ENCODE results near the gene CARD10. TPM values are rescaled to one million over a fixed set of nuclear protein-coding genes. Genes with fewer than 3 reads are reported as not detected.
A peak's percentile ranks its signal among the peaks of the same experiment; 100 is the strongest.
"Not testable (repeated sequence)": the region's sequence is repeated elsewhere in the genome, so short reads cannot be mapped to it uniquely, and the experiment has no call there.

The CARD10 gene
- total RNA-seq, 8 experiments from 2014 or later, result 1.1 to 7.5 (median 2.0) TPM

DNA sequence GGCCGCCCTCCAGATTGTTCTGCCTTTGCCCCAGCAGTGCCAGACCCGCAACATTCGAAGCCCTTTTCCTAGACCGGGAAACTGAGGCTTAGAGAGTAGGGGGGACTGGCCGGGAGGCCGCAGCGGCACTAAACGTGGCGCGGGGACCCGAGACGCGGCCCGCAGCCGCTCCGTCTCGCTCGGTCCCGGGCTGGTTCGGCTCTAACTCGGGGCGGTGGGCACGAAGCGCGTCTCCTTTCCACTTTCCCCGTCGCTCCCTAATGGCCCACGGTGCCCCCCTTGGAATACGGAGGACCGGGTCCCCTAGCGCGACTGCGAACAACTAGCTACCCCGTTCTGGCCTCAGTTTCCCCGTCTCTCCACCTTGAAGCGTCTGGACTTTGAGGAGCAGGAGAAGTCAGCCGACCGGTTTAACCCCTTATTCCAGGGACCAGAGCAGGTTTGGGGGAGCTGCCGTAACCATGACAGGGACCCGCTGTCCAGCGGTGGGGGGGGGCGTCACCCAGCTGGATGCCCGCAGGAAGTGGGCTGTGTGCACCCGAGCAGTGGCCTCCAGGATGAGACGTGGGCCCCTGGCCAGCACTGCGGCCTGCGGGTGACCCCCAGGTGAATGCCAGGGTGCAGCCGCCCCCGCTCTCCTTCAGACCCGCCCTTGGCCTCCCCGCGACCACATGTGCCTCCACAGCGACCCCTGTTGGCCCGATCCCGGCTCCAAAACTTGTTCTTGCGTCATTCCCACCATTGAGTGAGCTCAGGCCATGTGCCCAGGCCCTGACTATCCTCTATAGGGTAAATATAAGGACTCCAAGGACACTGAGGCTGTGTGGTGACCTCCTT lies 42.2 kb upstream of the CARD10 start:
- peak overlapping the region in 1 of 2 donors; percentile 87 for H3K27ac ChIP-seq

DNA sequence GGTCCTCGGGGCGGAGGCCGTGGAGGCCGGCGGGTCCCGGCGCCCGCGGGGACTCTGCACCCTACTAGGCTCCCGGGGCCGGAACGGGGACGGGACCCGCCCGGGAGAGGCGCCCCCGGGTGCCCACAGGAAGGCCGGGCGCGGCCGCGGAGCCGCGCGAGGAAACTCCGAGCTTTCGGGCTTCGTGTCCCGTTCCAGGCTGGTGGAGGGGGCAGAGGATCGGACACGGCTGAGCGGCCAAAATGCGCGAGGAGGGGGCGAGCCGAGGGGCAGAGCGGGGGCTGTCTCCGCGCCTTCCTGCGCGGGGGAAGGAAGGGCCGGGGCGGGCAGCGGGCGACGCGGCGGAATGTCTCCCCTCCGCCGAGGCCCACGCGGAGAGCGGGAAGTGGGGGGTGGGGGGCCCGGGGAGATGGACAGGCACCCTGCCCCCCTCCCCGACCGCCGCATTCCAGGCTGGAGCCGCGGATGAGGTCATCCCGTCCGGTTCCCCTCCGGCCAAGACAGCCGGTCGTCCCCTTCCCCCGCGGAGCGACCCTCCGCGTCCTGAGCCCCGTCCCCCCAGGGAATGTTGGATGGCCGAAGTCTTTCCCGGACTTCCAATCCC lies 41.5 kb upstream of the CARD10 start:
- WGBS, 10 experiments, result no CpG with 5 or more reads among the region's 72 CpGs
- Histone ChIP-seq H3K27ac (peak overlapping the region in 1 of 2 donors; percentile 87), H3K4me1 (replicated peaks in 1 of 2) (peaks cover 17 to 32% of the 10 kb centered on the region in 2 donors), H3K4me3 (peak overlapping the region; percentile 25 to 77 (median 51))
- ATAC-seq (replicated peaks in 6 of 8), result peak; percentile 4 to 50 (median 39)
- in situ Hi-C loops (cut with MboI; ENCODE audit: low pct_unique_long_range_greater_than_20kb in 2 of 9, low sequenced_read_pairs in 9 of 9, unreplicated experiment in 9 of 9), result loop anchor here in 1 of 9 experiments (10.0 kb wide), 1 partner anchor 246 kb away; no protein-coding TSS in a partner anchor

More for the DNA sequence above, 42.2 kb upstream of the CARD10 start:
- Histone ChIP-seq H3K4me3 (peak overlapping the region; percentile 25 to 77 (median 51)), H3K4me1 (replicated peaks in 1 of 2) (peaks cover 17 to 32% of the 10 kb centered on the region in 2 donors)
- in situ Hi-C loops (cut with MboI; ENCODE audit: low pct_unique_long_range_greater_than_20kb in 2 of 9, low sequenced_read_pairs in 9 of 9, unreplicated experiment in 9 of 9), result loop anchor here in 1 of 9 experiments (10.0 kb wide), 1 partner anchor 247 kb away; no protein-coding TSS in a partner anchor
- 0% methylated on average over 4 of the region's 56 CpGs; no CpG with 5 or more reads in 9 of the 10 experiments for WGBS, 10 experiments
- ATAC-seq (replicated peaks in 6 of 8), result peak; percentile 32 to 80 (median 49)

DNA sequence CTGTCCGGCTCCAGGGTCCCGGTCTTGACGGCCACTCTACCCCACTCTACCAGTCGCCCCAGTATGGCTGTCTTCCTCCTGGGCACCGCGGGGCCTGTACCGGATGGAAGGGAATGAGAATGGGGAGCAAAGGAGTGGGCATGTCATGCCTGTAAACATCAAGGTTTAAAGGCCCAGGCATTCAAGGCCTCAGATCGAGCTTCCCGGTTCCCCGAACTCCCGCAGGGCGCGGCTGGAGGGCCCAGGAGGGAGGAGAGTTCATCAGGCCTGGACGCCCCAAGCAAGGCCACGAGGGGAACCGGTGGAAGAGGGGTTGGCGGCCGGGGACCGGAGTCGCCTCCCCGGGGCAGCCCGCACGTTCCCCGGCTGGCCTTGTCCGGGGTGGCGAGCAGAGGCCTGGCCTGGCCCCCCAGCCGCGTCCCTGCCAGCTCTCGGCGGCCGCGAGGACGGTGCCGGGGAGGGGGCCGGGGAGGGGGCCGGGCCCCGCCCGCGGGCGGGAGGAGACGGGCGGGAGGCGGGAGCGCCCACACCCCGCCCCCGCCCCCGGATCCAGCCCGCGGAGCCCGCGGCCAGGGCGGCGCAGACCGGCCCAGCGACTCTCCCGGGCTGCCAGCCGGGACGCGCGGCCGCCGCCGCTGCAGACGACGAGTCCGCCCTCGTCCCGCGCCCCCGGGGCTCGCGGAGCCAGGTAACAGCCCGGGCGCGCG lies 40.8 kb upstream of the CARD10 start, which contains the start of gene CDC42EP1:
Gene CDC42EP1, plus strand, starts transcription at position 580 of the 707 bp plus-strand sequence. CDS start 5,870 bp downstream, outside the sequence.
- H3K27ac ChIP-seq, result peak within 1 kb of the TSS in 1 of 2 donors; percentile 87
- in situ Hi-C loops (cut with MboI; ENCODE audit: low pct_unique_long_range_greater_than_20kb in 2 of 9, low sequenced_read_pairs in 9 of 9, unreplicated experiment in 9 of 9), result loop anchor here in 1 of 9 experiments (10.0 kb wide), 1 partner anchor 245 kb away; no protein-coding TSS in a partner anchor
- ATAC-seq (replicated peaks in 6 of 8), result peak; percentile 44 to 76 (median 68)
- H3K4me3 ChIP-seq, result peak within 1 kb of the TSS; percentile 25 to 77 (median 51)
- 0 to 80% (median 28%) methylated on average over 1 to 6 of the region's 76 CpGs; no CpG with 5 or more reads in 4 of the 10 experiments for WGBS, 10 experiments
- peaks cover 17 to 32% of the 10 kb centered on the region in 2 donors for H3K4me1 ChIP-seq (replicated peaks in 1 of 2)

DNA sequence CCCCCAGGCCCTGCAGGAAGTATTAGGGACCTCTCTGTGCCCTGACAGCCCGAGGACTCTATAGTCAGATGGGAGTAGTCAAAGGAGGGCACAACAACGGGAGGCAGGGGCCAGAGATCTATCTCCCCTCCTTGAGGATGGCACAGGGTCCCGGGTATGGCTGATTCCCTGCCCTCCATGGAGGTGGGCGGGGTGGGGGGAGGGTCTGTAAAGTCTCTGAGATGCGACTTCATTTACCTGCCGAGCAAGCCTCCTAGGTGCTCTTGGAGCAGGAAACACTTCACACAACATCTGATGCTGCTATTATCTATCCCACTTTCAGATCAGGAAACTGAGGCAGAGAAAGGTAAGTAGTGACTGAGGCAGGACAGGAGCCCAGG lies 40.3 kb upstream of the CARD10 start:
- Histone ChIP-seq H3K27ac (no peak overlapping the region), H3K4me3 (no peak overlapping the region), H3K4me1 (replicated peaks in 1 of 2) (peaks cover 17 to 32% of the 10 kb centered on the region in 2 donors)
- WGBS, 10 experiments, result 17 to 79% (median 70%) methylated on average over 2 to 3 of the region's 6 CpGs; no CpG with 5 or more reads in 7 of the 10 experiments
- ATAC-seq (replicated peaks in 6 of 8), result no peak
- in situ Hi-C loops (cut with MboI; ENCODE audit: low pct_unique_long_range_greater_than_20kb in 2 of 9, low sequenced_read_pairs in 9 of 9, unreplicated experiment in 9 of 9), result no loop called here

DNA sequence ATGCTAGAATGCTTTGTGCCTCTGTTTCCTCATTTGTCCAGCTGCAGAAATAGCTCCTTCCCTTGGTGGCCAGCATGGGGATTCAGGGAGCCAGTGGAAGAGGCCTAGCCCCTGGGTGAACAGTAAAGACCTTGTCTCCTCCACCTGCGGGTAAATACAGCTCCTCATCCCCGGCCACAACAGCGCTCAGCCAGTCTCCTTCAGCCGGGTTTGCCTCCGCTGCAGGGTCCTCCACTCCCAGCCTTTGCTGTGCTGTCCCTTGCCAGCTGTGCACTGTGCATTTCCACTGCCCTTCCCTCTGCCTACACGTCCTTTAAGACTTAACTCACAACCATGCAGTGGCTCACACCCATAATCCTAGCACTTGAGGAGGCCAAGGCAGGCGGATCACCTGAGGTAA lies 39.6 kb upstream of the CARD10 start:
- Histone ChIP-seq H3K4me1 (replicated peaks in 1 of 2) (peaks cover 17 to 30% of the 10 kb centered on the region in 2 donors), H3K27ac (no peak overlapping the region), H3K4me3 (no peak overlapping the region)
- in situ Hi-C loops (cut with MboI; ENCODE audit: low pct_unique_long_range_greater_than_20kb in 2 of 9, low sequenced_read_pairs in 9 of 9, unreplicated experiment in 9 of 9), result no loop called here
- 59 to 100% (median 78%) methylated on average over 1 to 5 of the region's 7 CpGs; no CpG with 5 or more reads in 3 of the 10 experiments for WGBS, 10 experiments
- no peak for ATAC-seq (replicated peaks in 6 of 8)

DNA sequence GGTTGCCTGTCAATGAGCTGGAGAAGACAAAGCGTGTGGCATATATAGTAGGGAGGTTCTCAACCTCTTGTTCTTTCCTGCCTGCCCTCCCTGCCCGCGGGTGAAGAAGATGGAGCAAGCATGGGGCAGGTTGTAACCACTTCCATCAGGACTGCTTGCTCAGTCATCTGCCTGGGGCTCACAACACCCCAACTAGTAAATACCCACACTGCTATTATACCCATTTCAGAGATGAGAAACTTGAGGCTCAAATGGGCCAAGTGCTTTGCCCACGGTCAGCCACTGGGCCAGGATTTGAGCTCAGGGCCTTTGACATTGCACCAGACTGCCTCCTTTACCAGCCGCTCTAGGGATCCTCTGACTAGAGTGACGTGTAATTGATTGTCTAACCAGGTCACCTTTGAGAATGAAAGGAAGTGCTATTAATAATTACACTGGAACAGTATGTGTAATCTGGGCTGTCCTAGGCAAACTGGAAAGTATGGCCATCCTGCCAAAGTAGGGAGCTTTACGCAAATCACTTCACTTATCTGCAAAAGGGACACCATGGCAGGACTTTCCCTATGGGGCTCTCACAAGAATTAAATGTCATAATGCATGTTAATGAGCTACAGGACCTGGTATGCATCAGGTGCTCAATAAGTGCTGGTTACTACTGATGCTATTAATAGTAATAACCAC lies 38.2 kb upstream of the CARD10 start:
- Histone ChIP-seq H3K4me1 (replicated peaks in 1 of 2) (peaks cover 14 to 21% of the 10 kb centered on the region in 2 donors), H3K27ac (no peak overlapping the region), H3K4me3 (no peak overlapping the region)
- in situ Hi-C loops (cut with MboI; ENCODE audit: low pct_unique_long_range_greater_than_20kb in 2 of 9, low sequenced_read_pairs in 9 of 9, unreplicated experiment in 9 of 9), result no loop called here
- WGBS, 10 experiments, result 71 to 100% (median 86%) methylated on average over 1 to 5 of the region's 7 CpGs; no CpG with 5 or more reads in 3 of the 10 experiments
- no peak for ATAC-seq (replicated peaks in 6 of 8)

DNA sequence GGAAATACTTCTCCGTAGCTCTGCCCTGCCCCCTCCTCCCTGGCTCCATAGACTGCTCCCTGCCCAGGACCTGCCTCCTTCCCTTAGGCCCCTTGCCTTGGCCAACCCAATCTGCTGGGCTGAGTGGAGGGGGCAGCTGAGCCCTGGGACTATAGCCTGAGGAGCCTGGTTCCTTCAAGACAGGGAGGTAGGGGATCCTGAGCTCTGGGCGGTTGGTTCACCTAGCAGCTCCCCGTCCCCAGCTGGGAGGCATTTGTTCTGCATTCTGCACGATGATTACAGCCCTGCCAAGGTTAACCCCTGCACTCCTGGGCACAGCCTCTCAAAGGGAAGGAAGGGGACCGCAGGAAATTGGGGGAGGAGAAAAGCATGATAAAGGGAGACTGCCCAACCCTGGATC lies 37.5 kb upstream of the CARD10 start:
- Histone ChIP-seq H3K4me1 (replicated peaks in 1 of 2) (peaks cover 17 to 21% of the 10 kb centered on the region in 2 donors), H3K27ac (no peak overlapping the region), H3K4me3 (no peak overlapping the region)
- in situ Hi-C loops (cut with MboI; ENCODE audit: low pct_unique_long_range_greater_than_20kb in 2 of 9, low sequenced_read_pairs in 9 of 9, unreplicated experiment in 9 of 9), result no loop called here
- ATAC-seq (replicated peaks in 6 of 8), result no peak
- 11 to 33% methylated on average over 3 of the region's 5 CpGs; no CpG with 5 or more reads in 8 of the 10 experiments for WGBS, 10 experiments

DNA sequence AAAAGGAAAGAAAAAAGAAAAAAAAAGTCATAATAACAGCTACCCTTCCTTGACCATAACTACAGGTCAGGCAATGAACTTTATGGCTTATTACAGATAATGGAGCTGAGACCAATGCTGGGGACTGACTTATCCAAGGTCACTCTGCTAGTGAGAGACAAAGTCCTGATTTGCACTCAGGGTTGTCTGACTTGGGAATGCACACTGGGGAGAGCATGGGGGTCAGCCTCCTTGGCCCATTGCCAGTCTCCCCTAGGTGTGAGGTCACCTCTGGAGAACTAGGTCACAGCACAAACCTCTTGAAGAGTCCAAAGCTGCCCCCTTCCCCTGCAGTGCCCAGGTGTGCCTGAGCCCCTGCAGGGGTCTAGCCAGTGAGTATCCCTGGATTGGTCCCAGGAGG lies 35.8 kb upstream of the CARD10 start:
- Histone ChIP-seq H3K4me1 (replicated peaks in 1 of 2) (peaks cover 12 to 26% of the 10 kb centered on the region in 2 donors), H3K27ac (no peak overlapping the region), H3K4me3 (no peak overlapping the region)
- in situ Hi-C loops (cut with MboI; ENCODE audit: low pct_unique_long_range_greater_than_20kb in 2 of 9, low sequenced_read_pairs in 9 of 9, unreplicated experiment in 9 of 9), result no loop called here
- no peak for ATAC-seq (replicated peaks in 6 of 8)

DNA sequence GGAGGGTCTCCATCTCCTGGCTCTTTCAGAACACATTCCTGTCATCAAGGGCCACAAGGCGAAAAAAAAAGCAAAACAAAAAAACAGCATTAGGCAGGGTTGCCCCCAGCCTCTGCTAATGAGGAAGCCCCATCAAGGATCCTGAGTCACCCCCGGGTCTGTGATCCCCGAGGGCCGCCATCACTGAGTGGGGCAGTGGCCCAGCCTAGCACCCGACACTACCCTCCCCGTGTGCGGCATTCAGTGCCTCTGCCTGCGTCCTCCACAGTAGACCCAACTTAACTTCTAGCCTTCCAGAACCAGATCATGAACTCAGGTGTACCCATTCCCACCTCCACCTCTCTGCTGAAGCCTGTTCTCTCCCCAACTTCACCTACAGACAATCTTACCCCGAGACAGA lies 34.5 kb upstream of the CARD10 start:
- WGBS, 10 experiments, result 60 to 100% (median 83%) methylated on average over 1 to 5 of the region's 9 CpGs; no CpG with 5 or more reads in 3 of the 10 experiments
- in situ Hi-C loops (cut with MboI; ENCODE audit: low pct_unique_long_range_greater_than_20kb in 2 of 9, low sequenced_read_pairs in 9 of 9, unreplicated experiment in 9 of 9), result no loop called here
- peaks cover 12 to 22% of the 10 kb centered on the region in 2 donors for H3K4me1 ChIP-seq (replicated peaks in 1 of 2)
- no peak overlapping the region for H3K27ac ChIP-seq
- H3K4me3 ChIP-seq, result no peak overlapping the region
- no peak for ATAC-seq (replicated peaks in 6 of 8)

DNA sequence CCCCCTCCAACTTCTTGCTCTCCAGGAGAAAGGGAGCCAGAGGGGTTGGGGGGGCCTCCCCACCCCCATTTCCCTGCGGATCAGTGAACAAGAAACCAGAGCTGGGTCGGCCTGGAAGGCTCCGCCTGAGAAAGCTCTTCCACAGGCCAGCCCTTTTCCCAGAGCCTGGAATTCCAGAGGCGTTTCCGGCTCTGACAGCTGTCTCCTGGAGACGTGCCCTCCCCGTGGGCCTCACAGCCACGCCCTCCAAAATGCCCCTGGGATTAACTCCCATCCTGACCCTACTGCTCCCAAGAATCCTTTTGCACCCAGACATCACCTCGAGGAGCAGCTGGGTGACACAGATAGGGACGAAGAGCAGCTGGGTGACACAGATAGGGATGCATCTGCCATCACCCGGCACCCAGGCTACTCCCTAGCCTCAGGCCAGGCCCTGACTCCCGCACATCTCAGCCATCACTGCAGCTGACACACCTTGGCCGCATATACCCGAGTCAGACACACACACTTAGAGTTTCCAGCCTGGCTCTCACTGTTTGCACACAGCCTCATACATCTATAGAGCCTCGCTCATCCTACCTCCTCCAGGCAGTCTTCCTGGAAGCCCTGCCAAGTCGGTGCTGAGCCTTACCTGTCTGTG lies 33.4 kb upstream of the CARD10 start:
- 0 to 60% (median 48%) methylated on average over 2 to 8 of the region's 16 CpGs; no CpG with 5 or more reads in 7 of the 10 experiments for WGBS, 10 experiments
- H3K27ac ChIP-seq, result peak overlapping the region in 1 of 2 donors; percentile 26
- H3K4me1 ChIP-seq (replicated peaks in 1 of 2), result peaks cover 12 to 22% of the 10 kb centered on the region in 2 donors
- no peak overlapping the region for H3K4me3 ChIP-seq
- in situ Hi-C loops (cut with MboI; ENCODE audit: low pct_unique_long_range_greater_than_20kb in 2 of 9, low sequenced_read_pairs in 9 of 9, unreplicated experiment in 9 of 9), result no loop called here
- ATAC-seq (replicated peaks in 6 of 8), result peak; percentile 65 to 92 (median 73)

DNA sequence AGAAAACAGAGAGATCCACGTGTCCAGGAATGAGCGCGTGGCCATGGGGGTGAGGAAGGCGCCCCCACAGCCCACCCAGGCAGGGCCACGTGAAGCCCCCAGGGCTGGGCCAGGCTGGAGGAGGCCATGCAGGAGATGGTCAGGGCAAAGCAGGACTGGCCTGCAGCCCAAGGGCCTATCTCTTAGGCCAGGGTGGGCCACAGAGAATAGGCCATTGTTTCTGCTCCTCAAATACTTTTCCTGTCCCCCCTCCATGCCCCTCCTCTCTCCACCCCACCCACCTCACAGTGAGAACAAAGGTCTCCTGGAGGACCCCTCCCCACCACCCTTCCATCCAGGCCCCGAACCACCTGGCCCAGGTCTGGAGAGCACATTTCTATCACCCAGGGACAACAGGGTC lies 32.8 kb upstream of the CARD10 start:
- Histone ChIP-seq H3K4me3 (no peak overlapping the region), H3K4me1 (replicated peaks in 1 of 2) (peaks cover 12 to 22% of the 10 kb centered on the region in 2 donors), H3K27ac (peak overlapping the region in 1 of 2 donors; percentile 26)
- in situ Hi-C loops (cut with MboI; ENCODE audit: low pct_unique_long_range_greater_than_20kb in 2 of 9, low sequenced_read_pairs in 9 of 9, unreplicated experiment in 9 of 9), result no loop called here
- ATAC-seq (replicated peaks in 6 of 8), result peak in 4 of 8 experiments; percentile 7 to 19 (median 17)
- WGBS, 10 experiments, result 20 to 100% (median 50%) methylated on average over 1 to 5 of the region's 6 CpGs; no CpG with 5 or more reads in 5 of the 10 experiments

DNA sequence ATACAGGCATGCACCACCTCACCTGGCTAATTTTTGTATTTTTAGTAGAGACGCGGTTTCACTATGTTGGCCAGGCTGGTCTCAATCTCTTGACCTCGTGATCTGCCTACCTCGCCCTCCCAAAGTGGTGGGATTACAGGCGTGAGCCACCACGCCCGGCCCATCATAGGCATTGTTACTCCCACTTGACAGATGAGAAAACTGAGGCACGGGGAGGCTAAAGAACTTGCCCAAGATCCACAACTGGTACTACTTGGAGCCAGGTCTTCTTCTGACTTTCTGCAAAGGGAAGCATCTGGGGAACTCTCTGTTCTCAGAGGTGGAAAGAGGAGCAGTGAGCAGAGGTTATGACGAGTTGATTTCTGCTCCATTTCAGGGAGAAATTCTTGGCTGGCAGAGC lies 31.7 kb upstream of the CARD10 start:
- ATAC-seq (replicated peaks in 6 of 8); H3K27ac ChIP-seq; H3K4me3 ChIP-seq; in situ Hi-C loops (cut with MboI; ENCODE audit: low pct_unique_long_range_greater_than_20kb in 2 of 9, low sequenced_read_pairs in 9 of 9, unreplicated experiment in 9 of 9): not testable (repeated sequence)
- H3K4me1 ChIP-seq (replicated peaks in 1 of 2), result peaks cover 12 to 26% of the 10 kb centered on the region in 2 donors
- WGBS, 10 experiments, result 58 to 100% (median 95%) methylated on average over 1 to 9 of the region's 9 CpGs; no CpG with 5 or more reads in 3 of the 10 experiments
